Mesothelial cell of epicardium (in vitro differentiated cells): ENCODE data around the gene ZNF668. TPM values are rescaled to one million over a fixed set of nuclear protein-coding genes. Genes with fewer than 3 reads are reported as not detected.
A peak's percentile ranks its signal among the peaks of the same experiment; 100 is the strongest.

ENCODE experiments used
- DNase-seq, 2 experiments: peaks; one replicate each; pipeline ENCODE4 v3.0.0; 2021; ENCODE audit warnings: low spot score in 2 of 2; ENCODE audit not compliant: unreplicated experiment in 2 of 2
- H3K27ac Mint-ChIP-seq: 2 replicates; pipeline ENCODE4 v1.8.0; 2021; ENCODE audit warnings: mixed read lengths
- H3K27me3 Mint-ChIP-seq: 2 replicates; pipeline ENCODE4 v1.8.0; 2021; ENCODE audit warnings: low read depth, mixed read lengths
- H3K36me3 Mint-ChIP-seq: 2 replicates; pipeline ENCODE4 v1.8.0; 2021; ENCODE audit warnings: mixed read lengths
- H3K4me1 Mint-ChIP-seq: 2 replicates; pipeline ENCODE4 v1.8.0; 2021; ENCODE audit warnings: mixed read lengths
- H3K4me3 Mint-ChIP-seq: 2 replicates; pipeline ENCODE4 v1.8.0; 2021; ENCODE audit warnings: mild to moderate bottlenecking, moderate library complexity, mixed read lengths
- H3K9me3 Mint-ChIP-seq: 2 replicates; pipeline ENCODE4 v1.8.0; 2021; ENCODE audit warnings: mixed read lengths
- total RNA-seq: library from RNA; stranded (reverse); gene quantifications from 3 replicates; pipeline ENCODE4 v1.2.1, GENCODE V29; 2021
- TF ChIP-seq, protein P1 (sequence below): fragments of 200-600 bp; sonication (generic); IDR thresholded peaks from one replicate; pipeline ENCODE4 v1.5.0; 2021; ENCODE audit warnings: antibody characterized with exemption; ENCODE audit not compliant: unreplicated experiment

ZNF668 gene
- total RNA-seq, 1 donor from 2014 or later: 12.8 TPM

- Mint-ChIP-seq H3K4me3 (no peak overlapping the region), H3K27me3 (peaks cover 4% of the 10 kb centered on the region), H3K9me3 (peaks cover 9% of the 10 kb centered on the region), H3K27ac (no peak overlapping the region), H3K36me3 (no peaks in the 10 kb centered on the region), H3K4me1 (no peaks in the 10 kb centered on the region)
- no peak for DNase-seq
- TF ChIP-seq, protein P1, sequence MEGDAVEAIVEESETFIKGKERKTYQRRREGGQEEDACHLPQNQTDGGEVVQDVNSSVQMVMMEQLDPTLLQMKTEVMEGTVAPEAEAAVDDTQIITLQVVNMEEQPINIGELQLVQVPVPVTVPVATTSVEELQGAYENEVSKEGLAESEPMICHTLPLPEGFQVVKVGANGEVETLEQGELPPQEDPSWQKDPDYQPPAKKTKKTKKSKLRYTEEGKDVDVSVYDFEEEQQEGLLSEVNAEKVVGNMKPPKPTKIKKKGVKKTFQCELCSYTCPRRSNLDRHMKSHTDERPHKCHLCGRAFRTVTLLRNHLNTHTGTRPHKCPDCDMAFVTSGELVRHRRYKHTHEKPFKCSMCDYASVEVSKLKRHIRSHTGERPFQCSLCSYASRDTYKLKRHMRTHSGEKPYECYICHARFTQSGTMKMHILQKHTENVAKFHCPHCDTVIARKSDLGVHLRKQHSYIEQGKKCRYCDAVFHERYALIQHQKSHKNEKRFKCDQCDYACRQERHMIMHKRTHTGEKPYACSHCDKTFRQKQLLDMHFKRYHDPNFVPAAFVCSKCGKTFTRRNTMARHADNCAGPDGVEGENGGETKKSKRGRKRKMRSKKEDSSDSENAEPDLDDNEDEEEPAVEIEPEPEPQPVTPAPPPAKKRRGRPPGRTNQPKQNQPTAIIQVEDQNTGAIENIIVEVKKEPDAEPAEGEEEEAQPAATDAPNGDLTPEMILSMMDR: no peak
These were observed 26.0 kb upstream of the ZNF668 start for GRCh38 chr16:31099860-31100638.

GRCh38 chr16:31094424-31095120 lies 20.5 kb upstream of the ZNF668 start, which contains the start of gene VKORC1:
TSS of gene VKORC1 (minus strand) at chr16:31094797. CDS start at chr16:31094729, 68 bp downstream.
- Mint-ChIP-seq H3K9me3 (peaks cover 5% of the 10 kb centered on the region), H3K27ac (peak within 1 kb of the TSS; percentile 87), H3K4me1 (peaks cover 11% of the 10 kb centered on the region), H3K27me3 (no peaks in the 10 kb centered on the region), H3K36me3 (peaks cover 1% of the 10 kb centered on the region), H3K4me3 (peak within 1 kb of the TSS; percentile 89)
- TF ChIP-seq, protein P1: no peak
- DNase-seq: peak; percentile 72 to 84

DNA sequence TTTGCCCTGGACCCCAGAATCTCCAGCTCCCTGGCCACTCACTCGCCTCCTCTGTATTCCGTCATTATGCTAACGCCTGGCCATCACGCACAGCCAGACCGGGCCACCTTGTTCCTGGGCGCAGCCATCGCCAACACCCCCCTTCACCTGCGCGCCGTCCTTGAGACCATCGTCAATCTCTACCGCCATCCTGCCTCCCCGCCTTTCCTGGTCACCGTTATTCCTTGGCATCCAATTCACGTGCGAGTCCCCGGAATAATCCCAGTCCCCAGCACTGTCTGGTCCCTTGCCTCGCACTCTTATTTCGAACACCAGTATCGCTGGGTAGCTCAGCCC lies 20.0 kb upstream of the ZNF668 start:
- DNase-seq: no peak
- Mint-ChIP-seq H3K27ac (peak overlapping the region; percentile 87), H3K4me1 (peaks cover 11% of the 10 kb centered on the region), H3K27me3 (no peaks in the 10 kb centered on the region), H3K9me3 (peaks cover 5% of the 10 kb centered on the region), H3K36me3 (peaks cover 2% of the 10 kb centered on the region), H3K4me3 (peak overlapping the region; percentile 89)
- TF ChIP-seq, protein P1: no peak

GRCh38 chr16:31093132-31093703 lies 19.2 kb upstream of the ZNF668 start:
- TF ChIP-seq, protein P1: no peak
- DNase-seq: no peak

DNA sequence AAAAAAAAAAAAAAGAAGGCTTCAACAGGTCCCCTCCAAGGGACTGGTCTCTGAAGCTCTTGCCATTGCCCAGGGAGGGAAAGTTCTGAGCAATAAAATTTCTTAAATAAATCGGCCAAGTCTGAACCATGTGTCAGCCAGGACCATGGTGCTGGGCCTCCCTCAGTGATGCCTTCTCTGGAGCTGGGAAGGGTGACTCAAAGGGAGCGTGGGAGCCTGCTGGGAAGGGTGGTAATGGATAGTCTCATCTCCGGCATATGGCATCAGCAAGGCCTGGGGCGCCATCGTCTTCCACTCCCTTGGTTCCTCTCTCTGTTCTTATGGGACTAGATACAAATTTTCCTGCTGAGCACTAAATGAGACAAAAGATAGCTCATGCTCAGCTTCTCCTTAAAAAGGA lies 18.3 kb upstream of the ZNF668 start:
- TF ChIP-seq, protein P1: no peak
- peak overlapping the region; percentile 3 for H3K27ac Mint-ChIP-seq
- H3K4me1 Mint-ChIP-seq: peaks cover 11% of the 10 kb centered on the region
- H3K9me3 Mint-ChIP-seq: peaks cover 5% of the 10 kb centered on the region
- no peak for DNase-seq
- no peaks in the 10 kb centered on the region for H3K27me3 Mint-ChIP-seq
- H3K4me3 Mint-ChIP-seq: peak overlapping the region; percentile 37
- peaks cover 2% of the 10 kb centered on the region for H3K36me3 Mint-ChIP-seq

More at GRCh38 chr16:31093132-31093703, 19.2 kb upstream of the ZNF668 start:
- Mint-ChIP-seq H3K36me3 (peaks cover 2% of the 10 kb centered on the region), H3K4me1 (peaks cover 11% of the 10 kb centered on the region), H3K27me3 (no peaks in the 10 kb centered on the region), H3K9me3 (peaks cover 5% of the 10 kb centered on the region), H3K27ac (peak overlapping the region; percentile 61), H3K4me3 (peak overlapping the region; percentile 89)
